ENCODE data around the gene ZFTA.

Gene ZFTA

DNA sequence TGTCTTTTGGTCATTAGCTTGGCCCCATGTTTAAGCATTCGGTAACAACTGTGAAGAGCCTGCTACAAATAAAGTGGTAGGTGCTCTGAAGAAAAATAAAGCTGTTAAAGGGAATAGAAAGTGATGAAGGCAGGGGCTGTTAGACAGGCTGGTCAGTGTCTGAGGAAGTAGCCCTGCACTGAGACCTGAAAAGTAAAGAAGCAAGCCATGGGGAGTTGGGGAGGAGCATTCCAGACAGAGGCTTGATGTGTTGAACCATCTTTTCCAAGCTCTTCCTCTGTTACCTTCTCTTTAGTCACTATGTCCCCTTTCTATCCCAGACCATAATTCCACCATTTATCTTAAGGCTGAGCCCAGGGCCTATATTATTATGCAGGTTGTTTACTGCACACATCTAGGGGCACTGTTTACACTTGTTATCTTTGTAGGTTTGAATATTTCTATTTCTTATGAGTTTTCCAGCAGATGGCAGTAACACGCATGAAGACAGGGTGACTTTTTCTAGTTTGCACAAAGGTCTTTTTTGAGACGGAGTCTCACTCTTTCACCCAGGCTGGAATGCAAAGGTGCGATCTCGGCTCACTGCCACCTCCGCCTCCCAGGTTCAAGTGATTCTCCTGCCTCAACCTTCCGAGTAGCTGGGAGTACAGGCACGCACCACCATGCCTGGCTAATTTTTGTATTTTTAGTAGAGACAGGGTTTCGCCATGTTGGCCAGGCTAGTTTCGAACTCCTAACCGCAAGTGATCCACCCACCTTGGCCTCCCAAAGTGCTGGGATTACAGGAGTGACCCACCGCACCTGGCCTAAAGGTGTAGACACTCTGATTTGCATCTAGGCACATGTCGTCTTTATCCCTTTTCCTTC, 23.0 kb downstream of the ZFTA start:
- DNase-seq = no peak

GRCh38 chr11:63738720-63739360, 29.7 kb downstream of the ZFTA start:
- DNase-seq = peak in 1 of 2 experiments; percentile 38

DNA sequence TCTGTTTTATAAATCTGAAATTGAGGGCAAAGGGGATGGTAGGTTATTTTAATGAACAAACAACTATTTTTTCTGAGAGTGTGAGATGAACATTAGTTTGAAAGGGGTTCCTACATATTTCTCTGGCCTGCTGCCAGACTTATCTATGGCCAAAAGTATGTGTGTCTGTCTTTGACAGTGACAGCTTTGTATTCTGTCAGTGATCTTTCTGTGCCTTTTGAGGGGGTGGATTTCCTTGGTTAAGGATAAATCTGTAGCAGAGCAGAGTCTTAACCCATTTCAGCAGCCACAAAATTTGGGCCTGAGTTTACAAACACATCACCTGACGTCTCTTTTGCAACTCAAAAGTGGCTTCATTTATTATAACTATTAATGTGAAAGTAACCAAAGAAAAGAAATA, 30.9 kb downstream of the ZFTA start:
- DNase-seq = no peak

DNA sequence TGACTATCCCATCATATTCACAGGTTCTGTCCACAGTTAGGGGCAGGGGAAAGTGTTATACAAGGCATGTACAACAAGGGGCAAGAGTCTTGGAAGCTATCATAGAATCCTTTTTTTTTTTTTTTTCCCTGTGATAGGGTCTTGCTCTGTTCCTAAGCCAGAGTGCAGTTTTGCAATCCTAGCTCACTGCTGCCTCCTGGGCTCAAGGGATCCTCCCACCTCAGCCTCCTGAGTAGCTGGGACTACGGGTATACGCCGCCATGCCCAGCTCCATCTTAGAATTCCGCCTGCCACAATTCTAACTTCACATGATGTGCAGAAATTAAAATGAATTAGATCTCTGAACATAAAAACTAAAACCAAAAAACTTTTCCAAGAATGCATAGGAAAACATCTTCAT, 31.7 kb downstream of the ZFTA start:
- DNase-seq = no peak

DNA sequence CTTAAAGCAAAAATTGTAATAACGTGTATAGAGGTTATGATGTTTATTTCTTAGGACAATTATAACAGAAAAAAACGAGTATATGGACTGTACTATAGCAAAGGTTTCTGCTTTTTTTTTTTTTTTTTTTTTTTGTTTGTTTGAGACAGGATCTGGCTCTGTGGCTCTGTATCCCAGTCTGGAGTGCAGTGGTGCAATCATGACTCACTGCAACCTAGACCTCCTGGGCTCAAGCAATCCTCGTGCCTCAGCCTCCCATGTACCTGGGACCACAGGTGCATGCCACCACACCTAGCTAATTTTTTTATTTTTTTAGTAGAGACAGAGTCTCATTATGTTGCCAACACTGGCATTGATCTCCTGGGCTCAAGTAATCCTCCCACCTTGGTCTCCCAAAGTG, 39.2 kb downstream of the ZFTA start:
- DNase-seq = no peak

- no peak for DNase-seq
These were observed 48.0 kb downstream of the ZFTA start for GRCh38 chr11:63720611-63721010.

DNA sequence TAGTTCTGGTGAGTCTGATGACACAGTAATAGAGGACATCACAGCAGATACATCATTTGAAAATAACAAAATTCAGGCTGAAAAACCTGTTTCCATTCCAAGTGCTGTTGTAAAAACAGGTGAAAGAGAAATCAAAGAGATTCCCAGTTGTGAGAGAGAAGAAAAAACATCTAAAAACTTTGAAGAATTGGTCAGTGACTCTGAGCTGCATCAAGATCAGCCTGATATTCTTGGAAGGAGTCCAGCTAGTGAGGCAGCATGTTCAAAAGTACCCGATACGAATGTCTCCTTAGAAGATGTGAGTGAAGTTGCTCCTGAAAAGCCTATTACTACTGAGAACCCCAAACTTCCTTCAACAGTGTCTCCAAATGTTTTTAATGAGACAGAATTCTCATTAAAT, 48.6 kb downstream of the ZFTA start:
- DNase-seq = no peak

DNA sequence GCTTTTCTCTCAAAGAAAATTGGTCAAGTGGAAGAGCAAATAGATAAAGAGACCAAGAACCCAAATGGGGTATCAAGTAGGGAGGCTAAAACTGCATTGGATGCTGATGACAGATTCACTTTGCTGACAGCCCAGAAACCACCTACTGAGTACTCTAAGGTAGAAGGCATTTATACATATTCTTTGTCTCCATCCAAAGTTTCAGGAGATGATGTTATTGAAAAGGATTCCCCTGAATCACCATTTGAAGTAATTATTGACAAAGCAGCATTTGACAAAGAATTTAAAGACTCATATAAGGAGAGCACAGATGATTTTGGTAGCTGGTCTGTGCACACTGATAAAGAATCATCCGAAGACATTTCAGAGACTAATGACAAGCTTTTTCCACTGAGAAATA, 49.6 kb downstream of the ZFTA start:
- no peak for DNase-seq
